ENCODE measurements around the gene MESP2. TPM values are rescaled to one million over a fixed set of nuclear protein-coding genes. Genes with fewer than 3 reads are reported as not detected.
A peak's percentile ranks its signal among the peaks of the same experiment; 100 is the strongest.

The MESP2 gene
- polyA plus RNA-seq, 3 donors from 2014 or later, result not detected

- no peaks in the 10 kb centered on the region for H3K9me3 Mint-ChIP-seq
- peak overlapping the region; percentile 62 to 80 (median 79) for H3K4me3 Mint-ChIP-seq
- peaks cover 1 to 9% (median 6%) of the 10 kb centered on the region in 3 donors for H3K27me3 Mint-ChIP-seq (ENCODE audit: low read depth in 3 of 3)
- peaks cover 6 to 8% of the 10 kb centered on the region in 2 donors for H3K4me1 Mint-ChIP-seq
- no peak overlapping the region for H3K27ac Mint-ChIP-seq
- no peak for DNase-seq
- H3K36me3 Mint-ChIP-seq, result no peaks in the 10 kb centered on the region
Observed at GRCh38 chr15:89749526-89749925, 26.6 kb upstream of the MESP2 start.

GRCh38 chr15:89749951-89750559 is 26.1 kb upstream of the MESP2 start:
- peaks cover 1 to 9% (median 6%) of the 10 kb centered on the region in 3 donors for H3K27me3 Mint-ChIP-seq (ENCODE audit: low read depth in 3 of 3)
- H3K9me3 Mint-ChIP-seq, result no peaks in the 10 kb centered on the region
- H3K27ac Mint-ChIP-seq, result peak overlapping the region in 1 of 6 donors; percentile 46
- peaks cover 6 to 8% of the 10 kb centered on the region in 2 donors for H3K4me1 Mint-ChIP-seq
- H3K36me3 Mint-ChIP-seq, result no peaks in the 10 kb centered on the region
- H3K4me3 Mint-ChIP-seq, result peak overlapping the region; percentile 71 to 80 (median 79)
- peak in 2 of 3 donors; percentile 2 to 4 for DNase-seq

- H3K4me3 Mint-ChIP-seq, result peak within 1 kb of the TSS; percentile 72 to 80 (median 80)
- peaks cover 6 to 8% of the 10 kb centered on the region in 2 donors for H3K4me1 Mint-ChIP-seq
- peaks cover 3 to 14% (median 6%) of the 10 kb centered on the region in 3 donors for H3K27me3 Mint-ChIP-seq (ENCODE audit: low read depth in 3 of 3)
- H3K36me3 Mint-ChIP-seq, result no peaks in the 10 kb centered on the region
- no peaks in the 10 kb centered on the region for H3K9me3 Mint-ChIP-seq
- peak; percentile 90 to 93 (median 93) for DNase-seq
- H3K27ac Mint-ChIP-seq, result peak within 1 kb of the TSS in 1 of 6 donors; percentile 64
Observed at GRCh38 chr15:89750560-89751542, 25.3 kb upstream of the MESP2 start, which contains the start of gene MESP1. Gene MESP1, minus strand, starts transcription at chr15:89751249. Its CDS starts 18 bp downstream, at chr15:89751231.

- Mint-ChIP-seq H3K4me1 (peaks cover 6 to 8% of the 10 kb centered on the region in 2 donors), H3K4me3 (peak overlapping the region; percentile 38 to 58 (median 46)), H3K9me3 (no peaks in the 10 kb centered on the region), H3K27ac (no peak overlapping the region), H3K27me3 (ENCODE audit: low read depth in 3 of 3) (peaks cover 3 to 16% (median 6%) of the 10 kb centered on the region in 3 donors), H3K36me3 (no peaks in the 10 kb centered on the region)
- DNase-seq, result no peak
Observed at GRCh38 chr15:89751748-89752147, 24.4 kb upstream of the MESP2 start.

GRCh38 chr15:89753855-89754254 is 22.3 kb upstream of the MESP2 start:
- DNase-seq, result no peak
- Mint-ChIP-seq H3K27ac (no peak overlapping the region), H3K4me3 (no peak overlapping the region), H3K27me3 (ENCODE audit: low read depth in 3 of 3) (peaks cover 3 to 16% (median 5%) of the 10 kb centered on the region in 3 donors), H3K9me3 (no peaks in the 10 kb centered on the region), H3K36me3 (no peaks in the 10 kb centered on the region), H3K4me1 (peaks cover 6 to 8% of the 10 kb centered on the region in 2 donors)

GRCh38 chr15:89754361-89755154 is 21.6 kb upstream of the MESP2 start:
- H3K4me1 Mint-ChIP-seq, result peaks cover 3 to 6% of the 10 kb centered on the region in 2 donors
- no peak for DNase-seq
- no peak overlapping the region for H3K27ac Mint-ChIP-seq
- no peaks in the 10 kb centered on the region for H3K9me3 Mint-ChIP-seq
- H3K36me3 Mint-ChIP-seq, result no peaks in the 10 kb centered on the region
- peaks cover 2 to 16% (median 3%) of the 10 kb centered on the region in 3 donors for H3K27me3 Mint-ChIP-seq (ENCODE audit: low read depth in 3 of 3)
- H3K4me3 Mint-ChIP-seq, result peak overlapping the region in 1 of 5 donors; percentile 26

GRCh38 chr15:89755701-89756100 is 20.4 kb upstream of the MESP2 start:
- no peak for DNase-seq
- peaks cover 1 to 18% (median 3%) of the 10 kb centered on the region in 3 donors for H3K27me3 Mint-ChIP-seq (ENCODE audit: low read depth in 3 of 3)
- H3K27ac Mint-ChIP-seq, result no peak overlapping the region
- no peak overlapping the region for H3K4me3 Mint-ChIP-seq
- no peaks in the 10 kb centered on the region for H3K36me3 Mint-ChIP-seq
- H3K9me3 Mint-ChIP-seq, result no peaks in the 10 kb centered on the region
- H3K4me1 Mint-ChIP-seq, result no peaks in the 10 kb centered on the region

- no peak for DNase-seq
- Mint-ChIP-seq H3K27me3 (ENCODE audit: low read depth in 3 of 3) (peaks cover under 1 to 20% (median 2%) of the 10 kb centered on the region in 3 donors), H3K4me3 (no peak overlapping the region), H3K4me1 (no peaks in the 10 kb centered on the region), H3K36me3 (no peaks in the 10 kb centered on the region), H3K27ac (no peak overlapping the region), H3K9me3 (no peaks in the 10 kb centered on the region)
Observed at GRCh38 chr15:89756897-89757296, 19.2 kb upstream of the MESP2 start.

- Mint-ChIP-seq H3K36me3 (no peaks in the 10 kb centered on the region), H3K4me1 (no peaks in the 10 kb centered on the region), H3K4me3 (no peak overlapping the region), H3K27ac (no peak overlapping the region), H3K27me3 (ENCODE audit: low read depth in 3 of 3) (peaks cover 2 to 13% (median 2%) of the 10 kb centered on the region in 3 donors), H3K9me3 (no peaks in the 10 kb centered on the region)
- DNase-seq, result no peak
Observed at GRCh38 chr15:89758283-89758682, 17.8 kb upstream of the MESP2 start.

- Mint-ChIP-seq H3K27me3 (ENCODE audit: low read depth in 3 of 3) (peaks cover 2 to 11% (median 5%) of the 10 kb centered on the region in 3 donors), H3K9me3 (no peaks in the 10 kb centered on the region), H3K4me1 (no peaks in the 10 kb centered on the region), H3K4me3 (no peak overlapping the region), H3K36me3 (no peaks in the 10 kb centered on the region), H3K27ac (no peak overlapping the region)
- DNase-seq, result no peak
Observed at GRCh38 chr15:89758981-89759380, 17.2 kb upstream of the MESP2 start.

- H3K27ac Mint-ChIP-seq, result no peak overlapping the region
- H3K36me3 Mint-ChIP-seq, result no peaks in the 10 kb centered on the region
- no peaks in the 10 kb centered on the region for H3K9me3 Mint-ChIP-seq
- H3K4me1 Mint-ChIP-seq, result no peaks in the 10 kb centered on the region
- H3K4me3 Mint-ChIP-seq, result no peak overlapping the region
- peaks cover 2 to 11% (median 5%) of the 10 kb centered on the region in 3 donors for H3K27me3 Mint-ChIP-seq (ENCODE audit: low read depth in 3 of 3)
- no peak for DNase-seq
Observed at GRCh38 chr15:89759835-89760234, 16.3 kb upstream of the MESP2 start.

GRCh38 chr15:89760303-89761008 is 15.7 kb upstream of the MESP2 start:
- H3K9me3 Mint-ChIP-seq, result no peaks in the 10 kb centered on the region
- H3K36me3 Mint-ChIP-seq, result no peaks in the 10 kb centered on the region
- no peak overlapping the region for H3K27ac Mint-ChIP-seq
- peaks cover 2 to 10% (median 4%) of the 10 kb centered on the region in 3 donors for H3K27me3 Mint-ChIP-seq (ENCODE audit: low read depth in 3 of 3)
- H3K4me1 Mint-ChIP-seq, result no peaks in the 10 kb centered on the region
- no peak overlapping the region for H3K4me3 Mint-ChIP-seq
- peak; percentile 50 to 62 (median 60) for DNase-seq

All from immature natural killer cell (primary cell).